AG10803 (cell line): ENCODE measurements around the gene EML3.

ENCODE experiments used
- DNase-seq: peaks from one replicate; pipeline ENCODE4 v3.0.0; 2010; ENCODE audit warnings: low read depth
- H3K4me3 ChIP-seq: 2 replicates; pipeline ENCODE4 v1.5.1; 2011; ENCODE audit warnings: mild to moderate bottlenecking, low read length, control low read depth
- CTCF ChIP-seq: conservative IDR thresholded peaks from 2 replicates; pipeline ENCODE4 v1.5.1; 2011; ENCODE audit warnings: mild to moderate bottlenecking, low read length, control low read depth, inconsistent platforms

The EML3 gene

GRCh38 chr11:62601372-62602140 lies 11.0 kb downstream of the EML3 start, which contains the start of gene MTA2:
MTA2 (minus strand) TSS chr11:62601865; CDS start chr11:62601450, 415 bp downstream.
- no peak for TF ChIP-seq CTCF
- H3K4me3 ChIP-seq, result peak within 1 kb of the TSS; percentile 85
- DNase-seq, result peak; percentile 96

GRCh38 chr11:62601122-62601371 lies 11.5 kb downstream of the EML3 start:
- peak; percentile 29 for DNase-seq
- TF ChIP-seq CTCF, result no peak

GRCh38 chr11:62600367-62601121 lies 12.0 kb downstream of the EML3 start:
- peak overlapping the region; percentile 85 for H3K4me3 ChIP-seq
- TF ChIP-seq CTCF, result no peak
- DNase-seq, result no peak

More at GRCh38 chr11:62601122-62601371, 11.5 kb downstream of the EML3 start:
- H3K4me3 ChIP-seq, result peak overlapping the region; percentile 85

GRCh38 chr11:62599901-62600300 lies 12.7 kb downstream of the EML3 start:
- DNase-seq, result no peak
- peak overlapping the region; percentile 85 for H3K4me3 ChIP-seq
- TF ChIP-seq CTCF, result no peak

GRCh38 chr11:62599069-62599696 lies 13.4 kb downstream of the EML3 start:
- TF ChIP-seq CTCF, result no peak
- peak overlapping the region; percentile 85 for H3K4me3 ChIP-seq
- DNase-seq, result peak; percentile 99

- no peak for TF ChIP-seq CTCF
- no peak overlapping the region for H3K4me3 ChIP-seq
- DNase-seq, result no peak
Measured at GRCh38 chr11:62595124-62595523, 17.5 kb downstream of the EML3 start.
